DOHH2 (cell line): ENCODE results near the gene TFB1M.
"Not testable (repeated sequence)": the region's sequence is repeated elsewhere in the genome, so short reads cannot be mapped to it uniquely, and the experiment has no call there.

Experiments
- CTCF ChIP-seq: fragments of 200-600 bp; sonication (generic); IDR thresholded peaks from one replicate; pipeline ENCODE4 v1.5.1; 2014; ENCODE audit warnings: antibody characterized with exemption, mild to moderate bottlenecking, low read depth, low read length; ENCODE audit not compliant: poor library complexity, severe bottlenecking
- EZH2phosphoT487 ChIP-seq: fragments of 200-600 bp; sonication (generic); IDR thresholded peaks from 2 replicates; pipeline ENCODE4 v1.6.1; 2017; ENCODE audit warnings: borderline replicate concordance, mild to moderate bottlenecking, antibody characterized with exemption, low read length, moderate library complexity, mixed read lengths

DNA sequence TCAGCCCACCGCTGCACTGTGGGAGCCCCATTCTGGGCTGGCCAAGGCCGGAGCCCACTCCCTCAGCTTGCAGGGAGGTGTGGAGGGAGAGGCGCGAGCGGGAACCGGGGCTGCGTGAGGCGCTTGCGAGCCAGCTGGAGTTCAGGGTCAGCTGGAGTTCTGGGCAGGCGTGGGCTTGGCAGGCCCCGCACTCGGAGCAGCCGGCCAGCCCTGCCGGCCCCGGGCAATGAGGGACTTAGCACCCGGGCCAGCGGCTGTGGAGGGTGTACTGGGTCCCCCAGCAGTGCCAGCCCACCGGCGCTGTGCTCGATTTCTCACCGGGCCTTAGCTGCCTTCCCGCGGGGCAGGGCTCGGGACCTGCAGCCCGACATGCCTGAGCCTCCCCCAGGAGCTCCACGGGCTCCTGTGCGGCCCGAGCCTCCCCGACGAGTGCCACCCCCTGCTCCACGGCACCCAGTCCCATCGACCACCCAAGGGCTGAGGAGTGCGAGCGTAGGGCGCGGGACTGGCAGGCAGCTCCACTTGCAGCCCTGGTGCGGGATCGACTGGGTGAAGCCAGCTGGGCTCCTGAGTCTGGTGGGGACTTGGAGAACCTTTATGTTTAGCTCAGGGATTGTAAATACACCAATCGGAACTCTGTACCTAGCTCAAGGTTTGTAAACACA lies 48.8 kb upstream of the TFB1M start:
- not testable (repeated sequence) for TF ChIP-seq CTCF, EZH2phosphoT487
